HEK293 (cell line): ENCODE measurements around the gene RPS21.

Experiments used
- ATF2 ChIP-seq: fragments of 450-650 bp; formaldehyde crosslinking; IDR thresholded peaks from 2 replicates; pipeline ENCODE4 v1.5.1; 2016; ENCODE audit warnings: missing biosample characterization, missing genetic modification characterization, low read depth
- CTCF ChIP-seq: fragments of 450-650 bp; formaldehyde crosslinking; IDR thresholded peaks from 2 replicates; pipeline ENCODE4 v1.5.1; 2016; ENCODE audit warnings: missing biosample characterization, missing genetic modification characterization
- PBX3 ChIP-seq: sonication (generic); formaldehyde crosslinking; IDR thresholded peaks from 2 replicates; pipeline ENCODE4 v1.8.1; 2022; ENCODE audit warnings: mild to moderate bottlenecking, moderate library complexity, missing genetic modification reagents
- PRDM6 ChIP-seq: fragments of 450-650 bp; formaldehyde crosslinking; IDR thresholded peaks from 2 replicates; pipeline ENCODE4 v1.5.1; 2017; ENCODE audit warnings: missing biosample characterization, missing genetic modification characterization
- RBAK ChIP-seq: fragments of 450-650 bp; formaldehyde crosslinking; IDR thresholded peaks from 2 replicates; pipeline ENCODE4 v1.5.1; 2016; ENCODE audit warnings: missing biosample characterization, missing genetic modification characterization
- ZBTB17 ChIP-seq: fragments of 450-650 bp; formaldehyde crosslinking; IDR thresholded peaks from 2 replicates; pipeline ENCODE4 v1.5.1; 2016; ENCODE audit warnings: missing biosample characterization, missing genetic modification characterization
- ZBTB49 ChIP-seq: fragments of 450-650 bp; formaldehyde crosslinking; IDR thresholded peaks from 2 replicates; pipeline ENCODE4 v1.5.1; 2016; ENCODE audit warnings: missing biosample characterization, missing genetic modification characterization, low read depth
- ZNF16 ChIP-seq: fragments of 450-650 bp; formaldehyde crosslinking; IDR thresholded peaks from 2 replicates; pipeline ENCODE4 v1.5.1; 2016; ENCODE audit warnings: low read depth, missing biosample characterization, missing genetic modification characterization
- ZNF302 ChIP-seq: fragments of 450-650 bp; formaldehyde crosslinking; IDR thresholded peaks from 2 replicates; pipeline ENCODE4 v1.5.1; 2016; ENCODE audit warnings: missing biosample characterization, missing genetic modification characterization, low read depth
- ZNF398 ChIP-seq: fragments of 450-650 bp; formaldehyde crosslinking; IDR thresholded peaks from 2 replicates; pipeline ENCODE4 v1.5.1; 2017; ENCODE audit warnings: missing biosample characterization, missing genetic modification characterization
- ZNF518A ChIP-seq: fragments of 450-650 bp; formaldehyde crosslinking; conservative IDR thresholded peaks from 2 replicates; pipeline ENCODE4 v1.5.1; 2016; ENCODE audit warnings: low read depth, missing biosample characterization, missing genetic modification characterization
- ZNF561 ChIP-seq: fragments of 450-650 bp; IDR thresholded peaks from 2 replicates; pipeline ENCODE4 v1.5.1; 2018; ENCODE audit warnings: missing biosample characterization, missing genetic modification characterization, borderline replicate concordance
- ZNF768 ChIP-seq: fragments of 450-650 bp; formaldehyde crosslinking; IDR thresholded peaks from 2 replicates; pipeline ENCODE4 v1.5.1; 2018; ENCODE audit warnings: missing biosample characterization, mild to moderate bottlenecking, missing genetic modification characterization

- TF ChIP-seq ATF2 (tag by site-specific recombination) (no peak), ZBTB49 (tag by site-specific recombination) (no peak), CTCF (tag by site-specific recombination) (no peak), ZNF302 (tag by site-specific recombination) (no peak), ZBTB17 (no peak), PRDM6 (tag by site-specific recombination) (no peak), ZNF16 (no peak; the same call in 1 of the 2 replicates), RBAK (no peak), PBX3 (CRISPR knock-in tag) (no peak), ZNF768 (tag by site-specific recombination) (no peak), ZNF561 (tag by site-specific recombination) (no peak), ZNF518A (tag by site-specific recombination) (no peak), ZNF398 (tag by site-specific recombination) (no peak)
Measured at GRCh38 chr20:62381842-62382241, 5.1 kb upstream of the RPS21 start.
